Measurements from ENCODE around the gene APEX1.

- TF ChIP-seq, protein P1, sequence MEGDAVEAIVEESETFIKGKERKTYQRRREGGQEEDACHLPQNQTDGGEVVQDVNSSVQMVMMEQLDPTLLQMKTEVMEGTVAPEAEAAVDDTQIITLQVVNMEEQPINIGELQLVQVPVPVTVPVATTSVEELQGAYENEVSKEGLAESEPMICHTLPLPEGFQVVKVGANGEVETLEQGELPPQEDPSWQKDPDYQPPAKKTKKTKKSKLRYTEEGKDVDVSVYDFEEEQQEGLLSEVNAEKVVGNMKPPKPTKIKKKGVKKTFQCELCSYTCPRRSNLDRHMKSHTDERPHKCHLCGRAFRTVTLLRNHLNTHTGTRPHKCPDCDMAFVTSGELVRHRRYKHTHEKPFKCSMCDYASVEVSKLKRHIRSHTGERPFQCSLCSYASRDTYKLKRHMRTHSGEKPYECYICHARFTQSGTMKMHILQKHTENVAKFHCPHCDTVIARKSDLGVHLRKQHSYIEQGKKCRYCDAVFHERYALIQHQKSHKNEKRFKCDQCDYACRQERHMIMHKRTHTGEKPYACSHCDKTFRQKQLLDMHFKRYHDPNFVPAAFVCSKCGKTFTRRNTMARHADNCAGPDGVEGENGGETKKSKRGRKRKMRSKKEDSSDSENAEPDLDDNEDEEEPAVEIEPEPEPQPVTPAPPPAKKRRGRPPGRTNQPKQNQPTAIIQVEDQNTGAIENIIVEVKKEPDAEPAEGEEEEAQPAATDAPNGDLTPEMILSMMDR (IDR thresholded peaks at IDR 0.05): no peak
- TF ChIP-seq POLR2A (IDR thresholded peaks at IDR 0.05): no peak
These were observed 25.0 kb upstream of the APEX1 start for GRCh38 chr14:20429801-20430669.
